Fibroblast of pulmonary artery (primary cell): ENCODE results near the gene PDE1A.

Source experiments
- DNase-seq: peaks from one replicate; pipeline ENCODE4 v3.0.0-alpha.2; 2010; ENCODE audit warnings: low read depth
- H3K4me3 ChIP-seq: replicated peaks from 2 replicates; pipeline ENCODE4 v1.5.1; 2011; ENCODE audit warnings: low read depth, mild to moderate bottlenecking, control low read depth, low read length, moderate library complexity
- CTCF ChIP-seq: IDR thresholded peaks from 2 replicates; pipeline ENCODE4 v1.5.1; 2011; ENCODE audit warnings: mild to moderate bottlenecking, control low read depth, low read length, inconsistent platforms; ENCODE audit errors: missing control alignments

Gene PDE1A

GRCh38 chr2:182210669-182211068 is 216.2 kb downstream of the PDE1A start:
- DNase-seq = no peak
- TF ChIP-seq CTCF = no peak
- no peak overlapping the region for H3K4me3 ChIP-seq

DNA sequence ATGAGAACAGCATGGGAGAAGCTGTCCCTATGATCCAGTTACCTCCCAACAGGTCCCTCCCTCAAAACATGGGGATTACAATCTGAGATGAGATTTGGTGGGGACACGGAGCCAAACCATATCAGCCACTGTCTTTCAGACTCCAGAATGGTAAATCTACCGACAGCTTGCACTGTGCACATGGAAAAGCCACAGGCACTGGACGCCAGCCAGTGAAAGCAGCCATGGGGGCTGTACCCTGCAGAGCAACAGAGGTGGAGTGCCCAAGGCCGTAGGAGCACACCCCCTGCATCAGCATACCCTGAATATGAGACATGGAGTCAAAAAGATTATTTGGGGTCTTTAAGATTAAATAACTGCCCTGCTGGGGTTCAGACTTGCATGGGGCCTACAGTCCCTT is 218.4 kb downstream of the PDE1A start:
- TF ChIP-seq CTCF = no peak
- H3K4me3 ChIP-seq = no peak overlapping the region
- no peak for DNase-seq

GRCh38 chr2:182207049-182207746 is 219.6 kb downstream of the PDE1A start:
- TF ChIP-seq CTCF = no peak

DNA sequence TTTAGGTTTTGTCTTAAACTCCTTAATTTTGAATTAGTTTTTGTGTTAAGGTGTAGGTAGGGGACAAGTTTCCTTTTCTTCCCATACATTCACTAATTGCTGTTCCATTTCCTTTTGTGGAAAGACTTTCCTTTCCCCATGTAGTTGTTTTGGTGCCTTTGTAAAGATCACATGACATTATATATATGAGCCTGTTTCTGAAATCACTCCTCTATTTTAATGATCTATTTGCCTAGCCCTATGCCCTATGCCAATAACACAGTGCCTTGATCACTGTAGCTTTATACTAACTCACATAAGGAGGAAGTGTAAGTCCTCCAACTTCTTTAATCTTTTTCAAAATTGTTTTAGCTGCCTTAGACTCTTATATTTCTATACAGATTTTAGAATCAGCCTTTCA is 229.3 kb downstream of the PDE1A start:
- no peak for DNase-seq
- no peak for TF ChIP-seq CTCF

More at GRCh38 chr2:182207049-182207746, 219.6 kb downstream of the PDE1A start:
- H3K4me3 ChIP-seq = no peak overlapping the region
- no peak for DNase-seq

GRCh38 chr2:182193291-182193690 is 233.5 kb downstream of the PDE1A start:
- no peak overlapping the region for H3K4me3 ChIP-seq
- DNase-seq = no peak
- TF ChIP-seq CTCF = no peak

More for the DNA sequence above, 229.3 kb downstream of the PDE1A start:
- H3K4me3 ChIP-seq = no peak overlapping the region

DNA sequence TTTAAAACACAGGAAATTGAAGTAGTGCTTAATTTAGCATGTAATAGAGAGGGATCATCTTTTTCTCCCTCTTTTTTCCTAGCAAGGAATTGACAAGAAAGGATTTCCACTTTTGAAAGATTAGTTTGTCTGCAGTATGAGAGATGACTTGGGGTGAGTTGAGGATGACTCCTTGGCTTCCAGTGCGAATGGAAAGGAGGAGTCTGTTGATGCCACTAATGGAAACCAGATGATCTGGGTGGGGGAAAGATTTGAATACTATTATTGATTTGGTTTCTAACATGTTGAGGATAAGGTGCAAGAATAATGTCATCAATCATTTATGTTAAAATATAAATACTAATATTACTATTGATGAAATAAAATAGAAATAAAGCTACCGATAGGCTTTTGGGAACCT is 235.8 kb downstream of the PDE1A start:
- TF ChIP-seq CTCF = no peak
- no peak overlapping the region for H3K4me3 ChIP-seq
- DNase-seq = no peak

GRCh38 chr2:182187130-182187529 is 239.7 kb downstream of the PDE1A start:
- no peak for DNase-seq
- H3K4me3 ChIP-seq = no peak overlapping the region
- TF ChIP-seq CTCF = no peak
